NCI-H2171 (cell line): ENCODE data around the gene CGNL1.

Experiments used
- DNase-seq: peaks from one replicate; lab custom pipeline; 2025; lab: John Stamatoyannopoulos, UW

Gene CGNL1

GRCh38 chr15:57385923-57386390 lies 9.7 kb downstream of the CGNL1 start:
- DNase-seq: no peak

DNA sequence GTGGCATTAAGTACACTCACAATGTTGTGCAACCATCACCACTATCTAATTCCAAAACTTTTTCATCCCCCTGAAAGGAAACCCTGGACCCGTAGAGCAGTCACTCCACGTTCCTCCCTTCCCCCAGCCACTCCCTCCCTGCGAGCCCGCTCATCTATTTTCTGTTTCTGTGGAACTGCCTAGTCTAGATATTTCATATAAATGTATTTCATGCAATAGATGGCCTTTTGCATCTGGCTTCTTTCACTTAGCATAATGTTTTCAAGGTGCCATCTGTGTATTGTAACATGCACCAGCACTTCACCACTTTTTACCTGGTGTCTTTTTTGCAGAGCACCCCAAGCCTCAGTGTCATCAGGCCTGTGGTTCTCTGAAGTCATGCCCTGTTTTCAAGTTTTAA lies 10.7 kb downstream of the CGNL1 start:
- no peak for DNase-seq

DNA sequence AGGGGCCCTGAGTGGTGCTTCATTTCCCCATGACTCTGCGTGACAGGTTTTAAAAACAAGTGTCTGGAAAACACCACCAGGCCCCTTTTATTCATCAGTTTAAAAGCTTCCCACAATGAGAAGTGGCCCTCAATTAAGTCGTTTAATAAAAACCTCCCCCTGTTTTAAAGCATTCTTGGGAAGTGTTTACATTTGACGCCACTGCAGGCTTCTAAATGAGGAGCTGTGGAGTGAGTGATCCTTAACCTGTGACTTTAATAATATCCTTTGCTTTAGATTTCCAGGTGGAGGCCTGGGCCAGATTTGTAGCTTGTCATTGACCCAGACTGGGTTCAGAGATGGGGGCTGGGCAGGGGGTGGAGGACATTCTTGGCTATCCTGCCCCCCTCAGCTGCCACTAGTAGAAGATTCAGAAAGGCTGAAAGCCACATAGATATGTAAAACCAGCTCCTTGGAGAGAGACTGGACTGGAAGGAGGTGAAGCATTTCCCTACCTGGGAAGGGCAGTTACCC lies 11.3 kb downstream of the CGNL1 start:
- no peak for DNase-seq

DNA sequence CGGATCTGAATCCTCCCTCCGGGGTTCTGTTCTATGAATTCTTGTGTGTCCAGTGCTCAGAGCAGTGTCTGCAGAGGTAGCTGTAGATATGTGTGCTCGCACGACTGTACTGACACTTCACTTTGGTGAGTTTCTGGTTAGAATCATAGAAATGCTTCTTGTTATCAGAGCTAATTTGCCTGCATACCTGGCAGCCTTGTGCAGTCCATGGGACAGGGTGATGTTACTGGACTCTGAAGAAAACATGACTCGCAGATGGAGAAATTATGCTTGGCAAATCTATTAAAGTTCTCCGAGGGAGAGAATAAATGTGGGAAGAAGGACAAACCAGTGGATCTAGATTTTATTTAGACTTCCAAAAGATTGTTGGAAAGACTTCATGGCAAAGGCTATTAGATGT lies 12.2 kb downstream of the CGNL1 start:
- DNase-seq: no peak

- no peak for DNase-seq
Observed at GRCh38 chr15:57389991-57390390, 13.7 kb downstream of the CGNL1 start.

DNA sequence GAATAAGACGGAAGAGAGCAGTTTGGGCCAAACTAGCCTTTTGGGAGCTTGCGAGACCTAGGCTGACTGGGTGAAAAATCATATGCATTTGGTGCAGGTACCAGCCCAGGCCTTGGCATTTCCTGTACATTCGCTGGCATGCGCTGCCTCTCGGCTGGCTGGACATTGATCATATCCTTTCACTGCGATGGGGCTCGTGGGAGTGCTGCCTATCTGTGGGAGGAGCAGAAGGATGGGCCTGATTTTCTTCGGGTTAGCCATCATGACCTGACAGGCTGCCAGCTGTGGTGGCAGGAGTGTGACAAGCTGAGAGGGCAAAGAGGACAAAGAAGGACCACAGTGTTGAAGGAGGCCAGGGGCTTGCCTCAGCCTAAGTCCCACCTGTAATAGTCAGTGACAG lies 14.3 kb downstream of the CGNL1 start:
- DNase-seq: no peak

DNA sequence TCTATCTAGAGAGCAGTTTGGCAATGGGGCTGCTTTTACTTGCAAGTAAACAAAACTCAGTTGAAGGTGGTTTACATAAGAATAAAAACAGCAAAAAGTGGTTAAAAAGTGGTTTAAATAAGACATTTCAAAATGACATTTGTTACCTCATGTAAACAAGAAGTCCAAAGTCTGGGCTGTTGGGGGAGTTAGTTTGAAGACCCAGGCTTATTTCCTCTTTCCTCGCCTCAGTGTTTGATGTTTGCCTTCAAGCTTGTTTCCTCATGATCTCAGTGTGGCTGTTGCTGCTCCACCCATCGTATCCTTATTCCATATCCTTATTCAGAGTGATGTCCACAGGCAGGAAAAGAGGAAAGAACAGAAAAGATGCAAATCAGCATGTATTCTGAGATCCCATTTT lies 15.2 kb downstream of the CGNL1 start:
- DNase-seq: no peak

GRCh38 chr15:57393061-57393460 lies 16.8 kb downstream of the CGNL1 start:
- DNase-seq: no peak

DNA sequence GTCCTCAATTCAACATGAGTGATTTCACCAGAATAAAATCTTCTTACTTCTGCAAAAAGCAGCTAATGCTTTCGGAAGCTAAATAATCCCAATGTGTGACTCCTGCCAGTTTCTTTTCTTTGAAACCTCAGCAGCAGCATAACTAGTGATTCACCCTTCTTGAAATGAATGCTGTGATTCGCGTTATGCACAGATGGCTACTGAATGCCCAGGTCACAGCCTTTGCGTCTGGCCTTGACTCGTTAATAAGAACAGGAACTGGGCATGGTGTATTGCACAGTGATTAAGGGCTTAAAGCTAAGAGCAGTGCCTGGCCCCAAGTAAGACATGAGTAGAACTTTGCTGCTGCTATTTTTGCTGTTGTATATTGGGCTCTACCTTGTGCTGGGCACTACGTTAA lies 19.0 kb downstream of the CGNL1 start:
- no peak for DNase-seq

DNA sequence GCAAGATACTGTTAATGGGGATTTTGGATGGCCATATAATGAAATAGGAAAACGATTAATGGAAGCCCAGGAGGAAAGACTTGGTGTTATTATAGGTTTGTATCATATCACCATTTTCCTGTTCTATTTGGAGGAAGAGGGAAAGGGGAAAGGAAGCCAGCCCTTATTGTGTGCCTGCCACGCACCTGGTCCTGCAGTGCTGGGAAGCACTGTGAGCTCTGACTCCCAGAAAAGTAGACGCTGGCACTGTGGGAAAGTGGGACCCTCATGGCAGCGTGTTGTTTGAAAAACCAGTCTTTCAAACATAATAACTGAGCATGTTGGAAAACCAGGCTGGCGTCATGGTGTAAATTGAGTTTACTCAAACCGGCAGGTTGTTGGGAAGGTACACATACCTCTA lies 22.0 kb downstream of the CGNL1 start:
- DNase-seq: no peak

- DNase-seq: no peak
Observed at GRCh38 chr15:57401546-57401945, 25.2 kb downstream of the CGNL1 start.

GRCh38 chr15:57403017-57403416 lies 26.7 kb downstream of the CGNL1 start:
- DNase-seq: no peak

GRCh38 chr15:57403566-57404325 lies 27.4 kb downstream of the CGNL1 start:
- no peak for DNase-seq

DNA sequence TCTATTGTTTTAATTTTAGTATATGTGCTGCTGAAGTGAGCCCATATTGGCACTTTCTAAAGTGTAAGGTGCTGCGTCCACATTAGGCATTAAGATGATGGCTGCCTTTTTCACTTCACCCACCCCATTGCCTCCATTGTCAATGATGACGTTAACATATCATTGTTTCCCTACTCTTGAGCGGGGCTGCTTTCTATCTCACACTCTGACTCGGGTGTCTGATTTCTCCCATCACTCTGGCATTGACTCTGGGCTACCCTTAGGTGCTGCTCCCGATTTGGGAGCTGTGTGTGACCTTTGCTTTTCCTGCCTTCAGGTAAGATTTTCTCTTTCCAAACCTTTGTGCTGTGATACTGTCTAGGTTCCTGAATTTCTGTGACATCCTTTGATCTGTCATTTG lies 28.8 kb downstream of the CGNL1 start:
- DNase-seq: no peak

DNA sequence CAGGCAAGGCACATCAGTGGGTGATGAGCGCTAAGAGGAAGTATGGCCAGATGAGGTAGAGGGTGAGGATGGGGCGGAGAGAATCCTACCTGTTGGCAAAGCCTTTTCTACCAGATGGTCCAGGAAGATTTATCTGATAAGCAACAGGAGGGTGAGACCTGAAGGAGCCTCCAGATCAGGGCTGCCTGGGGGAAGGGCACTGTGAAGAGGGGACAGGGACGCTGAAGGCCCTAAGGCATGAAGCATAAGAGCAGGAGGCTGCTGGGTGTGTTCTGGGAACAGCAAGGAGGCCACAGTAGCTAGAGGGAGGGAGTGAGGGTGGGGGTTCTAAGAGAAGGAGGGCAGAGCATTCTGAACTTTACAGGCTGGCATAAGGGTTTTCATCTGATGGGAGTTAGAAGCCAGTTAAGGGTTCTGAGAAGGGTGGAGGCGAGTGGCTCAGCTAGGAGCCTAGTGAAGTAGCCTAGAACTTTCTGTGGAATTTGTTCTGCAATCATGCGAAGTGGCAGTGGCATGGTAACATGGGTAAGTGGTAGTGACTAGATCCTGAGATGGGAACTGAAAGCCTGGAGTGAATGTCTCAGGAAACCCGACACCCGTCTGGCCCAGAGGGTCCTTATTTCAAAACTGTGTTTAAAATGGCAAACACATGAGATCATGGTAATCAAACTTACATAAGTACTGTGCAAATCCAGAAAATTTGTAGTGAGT lies 29.9 kb downstream of the CGNL1 start:
- no peak for DNase-seq

DNA sequence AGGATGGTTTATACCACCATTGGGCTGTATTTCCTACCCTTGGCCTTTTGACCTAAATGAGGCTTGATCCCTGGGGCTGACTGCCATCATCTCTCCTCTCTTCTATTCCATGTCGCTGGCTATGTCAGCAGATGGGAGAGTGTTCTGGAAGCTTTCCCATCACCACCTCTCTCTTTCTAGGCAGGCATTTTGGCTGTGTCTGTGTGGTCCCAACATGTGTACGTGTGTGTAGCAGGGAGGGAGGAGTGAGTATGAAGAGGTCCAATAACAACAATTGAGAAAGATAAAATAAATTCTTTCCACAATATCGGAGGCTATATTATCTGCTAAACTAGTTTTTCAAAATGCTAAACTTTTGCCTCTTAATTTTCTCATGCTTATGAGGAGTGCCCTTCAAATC lies 34.1 kb downstream of the CGNL1 start:
- DNase-seq: no peak

GRCh38 chr15:57411945-57412768 lies 35.9 kb downstream of the CGNL1 start:
- no peak for DNase-seq

DNA sequence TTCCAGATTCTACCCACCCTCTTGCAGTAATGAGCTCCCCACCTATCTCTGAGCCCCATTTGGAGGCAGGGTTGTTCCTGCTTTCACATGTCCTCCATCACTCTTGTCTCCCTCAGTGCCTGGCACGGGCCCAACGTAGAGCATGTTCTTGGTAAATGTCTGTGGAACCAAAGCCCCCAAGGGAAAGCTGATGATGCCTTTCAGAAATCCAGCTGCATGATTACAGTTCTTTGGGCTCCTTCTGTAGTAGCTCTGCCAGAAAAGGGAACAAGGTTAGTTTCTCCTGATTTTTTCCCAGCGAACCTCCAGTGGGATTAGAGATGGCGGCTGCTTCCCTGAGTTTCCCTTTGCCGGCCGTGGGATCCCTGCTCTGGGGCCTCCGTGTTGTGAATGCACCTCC lies 39.3 kb downstream of the CGNL1 start:
- DNase-seq: no peak

- no peak for DNase-seq
Observed at GRCh38 chr15:57418635-57419034, 42.3 kb downstream of the CGNL1 start.

DNA sequence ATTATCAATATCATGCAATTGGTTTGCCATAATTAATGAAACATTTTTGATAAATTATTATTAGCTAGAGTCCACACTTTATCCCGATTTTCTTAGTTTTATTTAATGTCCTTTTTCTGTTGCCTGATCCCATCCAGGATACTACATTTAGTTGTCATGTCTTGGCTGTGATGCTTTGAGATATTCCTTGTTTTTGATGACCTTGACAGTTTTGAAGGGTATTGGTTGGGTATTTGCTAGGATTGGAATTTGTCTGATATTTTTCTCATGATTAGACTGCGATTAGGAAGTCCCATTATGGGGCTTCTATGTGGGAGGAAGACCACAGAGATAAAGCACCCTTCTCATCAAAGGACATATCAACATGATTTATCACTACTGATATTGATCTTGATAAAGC lies 43.0 kb downstream of the CGNL1 start:
- no peak for DNase-seq

- no peak for DNase-seq
Observed at GRCh38 chr15:57421110-57421509, 44.8 kb downstream of the CGNL1 start.

DNA sequence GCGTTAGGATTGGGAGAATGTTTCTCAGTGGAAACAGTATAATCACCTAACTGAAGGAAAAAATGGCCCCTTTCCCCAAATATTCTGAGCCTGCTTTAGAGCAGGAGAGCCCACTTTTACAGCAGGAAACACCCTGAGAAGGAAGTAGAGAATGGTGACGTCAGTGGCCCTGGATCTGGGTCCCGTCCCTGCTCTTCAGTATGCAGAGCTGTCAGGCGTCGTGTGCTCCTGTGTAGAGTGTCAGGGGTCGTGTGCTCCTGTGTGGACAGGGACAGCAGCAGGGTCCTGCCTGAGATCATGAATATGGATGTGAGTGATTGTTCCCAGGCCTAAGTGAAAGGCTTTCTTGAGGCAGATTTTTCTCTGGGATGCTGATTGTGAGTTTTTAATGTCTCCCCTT lies 45.2 kb downstream of the CGNL1 start:
- no peak for DNase-seq
